Endothelial cell of umbilical vein (primary cell): ENCODE measurements around the gene MTMR11.

Source experiments
- CTCF ChIP-seq, 2 donors: IDR thresholded peaks; 1 replicate in 1 of 2; 2 replicates in 1 of 2; pipeline ENCODE4 v1.5.1; 2011; ENCODE audit warnings: low read length in 2 of 2, mild to moderate bottlenecking in 2 of 2, moderate library complexity in 2 of 2, control low read depth in 1 of 2, inconsistent platforms in 1 of 2, low read depth in 1 of 2; ENCODE audit not compliant: insufficient read depth in 1 of 2; ENCODE audit errors: extremely low read depth in 1 of 2
- EZH2 ChIP-seq: IDR thresholded peaks from 2 replicates; pipeline ENCODE4 v1.6.1; 2012; ENCODE audit warnings: borderline replicate concordance, low read depth, mild to moderate bottlenecking, moderate library complexity, low read length, inconsistent platforms; ENCODE audit not compliant: severe bottlenecking
- JUN ChIP-seq: IDR thresholded peaks from 2 replicates; pipeline ENCODE4 v1.6.1; 2011; ENCODE audit warnings: borderline replicate concordance, low read depth; ENCODE audit not compliant: insufficient read length, insufficient read depth
- MYC ChIP-seq: IDR thresholded peaks from one replicate; pipeline ENCODE4 v1.6.1; 2011; ENCODE audit warnings: mild to moderate bottlenecking, low read depth, low read length
- POLR2A ChIP-seq: IDR thresholded peaks from 2 replicates; pipeline ENCODE4 v1.6.1; 2012; ENCODE audit warnings: low read depth, mild to moderate bottlenecking, control low read depth, low read length
- POLR2AphosphoS5 ChIP-seq: IDR thresholded peaks from 2 replicates; pipeline ENCODE4 v1.6.1; 2012; ENCODE audit warnings: low read depth, mild to moderate bottlenecking, control low read depth, low read length, moderate library complexity; ENCODE audit not compliant: insufficient read depth

GRCh38 chr1:149942207-149942606 lies 5.5 kb upstream of the MTMR11 start:
- TF ChIP-seq CTCF (IDR thresholded peaks at IDR 0.05; ENCODE audit: extremely low read depth in 1 of 2, insufficient read depth in 1 of 2, low read depth in 1 of 2, low read length in 2 of 2), result peak in 1 of 2 donors; percentile 39
- no peak for TF ChIP-seq EZH2
- TF ChIP-seq POLR2A, result no peak
- no peak for TF ChIP-seq POLR2AphosphoS5
- TF ChIP-seq MYC, result no peak
- TF ChIP-seq JUN, result no peak
